Transverse colon (tissue), 4 donors: ENCODE measurements around the gene PDLIM7. TPM values are rescaled to one million over a fixed set of nuclear protein-coding genes. Genes with fewer than 3 reads are reported as not detected.

Source experiments
- DNase-seq: peaks from one replicate; pipeline ENCODE4 v3.0.0-alpha.2; 2019
- H3K27ac ChIP-seq, 4 donors: fragments of 200-600 bp; sonication (generic); 2 replicates each; pipeline ENCODE4 v1.5.1; 2016 to 2018; ENCODE audit warnings: inconsistent platforms in 4 of 4
- H3K27me3 ChIP-seq: fragments of 200-600 bp; sonication (generic); 2 replicates; pipeline ENCODE4 v1.5.1; 2017; ENCODE audit warnings: inconsistent platforms
- H3K36me3 ChIP-seq, 4 donors: fragments of 200-600 bp; sonication (generic); 2 replicates each; pipeline ENCODE4 v1.5.1; 2017 to 2019; ENCODE audit warnings: inconsistent platforms in 4 of 4
- H3K4me1 ChIP-seq, 4 donors: fragments of 200-600 bp; sonication (generic); 2 replicates each; pipeline ENCODE4 v1.5.1; 2017 to 2020; ENCODE audit warnings: inconsistent platforms in 4 of 4
- H3K4me3 ChIP-seq, 4 donors: fragments of 200-600 bp; sonication (generic); 1 replicate in 1 of 4; 2 replicates in 3 of 4; pipeline versions ENCODE4 v1.5.1 to v1.6.1; 2017 to 2019; ENCODE audit warnings: inconsistent platforms in 4 of 4
- H3K9me3 ChIP-seq, 2 donors: fragments of 200-600 bp; sonication (generic); 2 replicates each; pipeline ENCODE4 v1.5.1; 2017 to 2019; ENCODE audit warnings: inconsistent platforms in 2 of 2
- CTCF ChIP-seq, 5 experiments: fragments of 200-600 bp in 3 of 5; fragments of 450-650 bp in 2 of 5; sonication (generic) in 3 of 5; IDR thresholded peaks; 1 replicate in 2 of 5; 2 replicates in 3 of 5; pipeline ENCODE4 v1.5.1; 2016 to 2017; ENCODE audit warnings: antibody characterized with exemption in 5 of 5, inconsistent platforms in 3 of 5, mild to moderate bottlenecking in 2 of 5, moderate library complexity in 1 of 5
- EP300 ChIP-seq: sonication (generic); formaldehyde crosslinking; IDR thresholded peaks from one replicate; pipeline ENCODE4 v1.6.1; 2017; ENCODE audit warnings: antibody characterized with exemption, low read depth
- POLR2A ChIP-seq: fragments of 450-650 bp; IDR thresholded peaks from one replicate; pipeline ENCODE4 v1.6.1; 2016; ENCODE audit warnings: antibody characterized with exemption, mild to moderate bottlenecking, moderate library complexity
- POLR2AphosphoS5 ChIP-seq, 3 donors: sonication (generic); formaldehyde crosslinking; IDR thresholded peaks; one replicate each; pipeline ENCODE4 v1.6.1; 2016; ENCODE audit warnings: antibody characterized with exemption in 3 of 3
- WGBS, 2 donors: methylation state at CpG; one replicate each; pipeline ENCODE4 v1.1.5; 2018; ENCODE audit warnings: low coverage in 1 of 2; 5-methylcytosine and 5-hydroxymethylcytosine counted together
- in situ Hi-C, 4 donors: fragments of 200-750 bp; cut with MboI; loops; one replicate each; pipeline versions ENCODE4 v1.15.0 to v1.15.1; 2017; ENCODE audit warnings: low sequenced_read_pairs in 3 of 4, low pct_ligation_motif_present in 1 of 4, low pct_unique_long_range_greater_than_20kb in 1 of 4
- intact Hi-C: fragments of 100-400 bp; cut with DNase I; formaldehyde crosslinking; loops from one replicate; pipeline ENCODE4 v1.15.1; 2023; ENCODE audit warnings: low total_unique reads
- total RNA-seq, 4 donors: library from RNA; depleted of rRNA; stranded (reverse); fragments of >200 nt; gene quantifications; one replicate each; pipeline ENCODE4 v1.1.0, GENCODE V29; 2016

The PDLIM7 gene
- total RNA-seq, 4 donors from 2014 or later, result 52.6 to 256 (median 78.6) TPM

GRCh38 chr5:177433658-177434217 is 63.7 kb downstream of the PDLIM7 start:
- H3K9me3 ChIP-seq, result no peaks in the 10 kb centered on the region
- H3K36me3 ChIP-seq, result peaks cover 0 to 41% (median 25%) of the 10 kb centered on the region in 4 donors
- H3K27me3 ChIP-seq, result no peaks in the 10 kb centered on the region
- no peak overlapping the region for H3K27ac ChIP-seq
- peaks cover 13 to 21% (median 18%) of the 10 kb centered on the region in 4 donors for H3K4me1 ChIP-seq
- H3K4me3 ChIP-seq, result no peak overlapping the region
- in situ Hi-C loops (no loop called here), intact Hi-C loops (no loop called here)
- DNase-seq, result no peak
- TF ChIP-seq EP300 (no peak), POLR2A (no peak), CTCF (IDR thresholded peaks at IDR 0.05) (no peak), POLR2AphosphoS5 (IDR thresholded peaks at IDR 0.05) (no peak)
- 93% methylated on average over 29 of the region's 29 CpGs; no CpG with 5 or more reads in 1 of the 2 donors for WGBS, 2 donors

Other genes with a start within 250 kb of the PDLIM7 start
- gene RAB24, start 193.9 kb downstream of the PDLIM7 start, total RNA-seq, result 10 to 100 TPM; 38.2 to 68.1 (median 51.8) TPM
- gene PRELID1, start 193.8 kb downstream of the PDLIM7 start, total RNA-seq, result 100 to 1,000 TPM in 3 of 4 donors, 10 to 100 TPM in 1; 52.1 to 192 (median 142) TPM
- 100 to 1,000 TPM in 1 of 4 donors, 10 to 100 TPM in 3; 10.8 to 257 (median 21.7) TPM for gene MXD3, start 185.7 kb downstream of the PDLIM7 start, total RNA-seq
- 100 to 1,000 TPM; 236 to 322 (median 293) TPM for gene LMAN2, start 145.9 kb downstream of the PDLIM7 start, total RNA-seq
- 10 to 100 TPM; 16.5 to 49.6 (median 24.4) TPM for gene RGS14, start 139.7 kb downstream of the PDLIM7 start, total RNA-seq
- gene SLC34A1, start 113.2 kb downstream of the PDLIM7 start, total RNA-seq, result under 1 TPM in 1 of 4 donors, not detected in 3; 0.55 TPM
- not detected for gene PFN3, start 96.9 kb downstream of the PDLIM7 start, total RNA-seq
- 10 to 100 TPM in 1 of 4 donors, 1 to 10 TPM in 3; 2.6 to 20.1 (median 5.6) TPM for gene F12, start 88.0 kb downstream of the PDLIM7 start, total RNA-seq
- 10 to 100 TPM; 21.5 to 40.5 (median 36.4) TPM for gene GRK6, start 70.9 kb downstream of the PDLIM7 start, total RNA-seq
- 1 to 10 TPM in 3 of 4 donors, not detected in 1; 2.1 to 5.0 (median 2.5) TPM for gene PRR7, start 50.8 kb downstream of the PDLIM7 start, total RNA-seq
- 100 to 1,000 TPM in 1 of 4 donors, 10 to 100 TPM in 3; 10.1 to 201 (median 17.4) TPM for gene DBN1, start 24.0 kb downstream of the PDLIM7 start, total RNA-seq
- 10 to 100 TPM in 2 of 4 donors, 1 to 10 TPM in 1, under 1 TPM in 1; 0.60 to 17.2 (median 7.8) TPM for gene DOK3, start 12.2 kb upstream of the PDLIM7 start, total RNA-seq
- 100 to 1,000 TPM in 2 of 4 donors, 10 to 100 TPM in 2; 96.5 to 170 (median 130) TPM for gene DDX41, start 19.4 kb upstream of the PDLIM7 start, total RNA-seq
- 100 to 1,000 TPM in 1 of 4 donors, 10 to 100 TPM in 3; 59.7 to 128 (median 63.5) TPM for gene FAM193B, start 57.0 kb upstream of the PDLIM7 start, total RNA-seq
- gene TMED9, start 94.6 kb upstream of the PDLIM7 start, total RNA-seq, result 10 to 100 TPM; 34.4 to 85.9 (median 70.9) TPM
- gene B4GALT7, start 102.5 kb upstream of the PDLIM7 start, total RNA-seq, result 10 to 100 TPM; 17.9 to 38.5 (median 27.0) TPM